Upper lobe of left lung (tissue), 6 donors: ENCODE measurements around the gene DEK. TPM values are rescaled to one million over a fixed set of nuclear protein-coding genes. Genes with fewer than 3 reads are reported as not detected.
"Not testable (repeated sequence)": the region's sequence is repeated elsewhere in the genome, so short reads cannot be mapped to it uniquely, and the experiment has no call there.

Experiments used
- ATAC-seq, 2 donors: fragments of 200-7000 bp; cut with Tn5 transposase; one replicate each; pipeline ENCODE4 v1.9.1; 2022; ENCODE audit warnings: mild to moderate bottlenecking in 2 of 2, moderate library complexity in 2 of 2; ENCODE audit not compliant: low FRiP score in 2 of 2
- DNase-seq, 2 donors: peaks; one replicate each; pipeline ENCODE4 v3.0.0-alpha.2; 2019 to 2020
- H3K27ac ChIP-seq, 4 donors: fragments of 200-600 bp; sonication (generic); one replicate each; pipeline ENCODE4 v1.5.1; 2016 to 2019
- H3K27me3 ChIP-seq, 4 donors: fragments of 200-600 bp; sonication (generic); one replicate each; pipeline ENCODE4 v1.5.1; 2017 to 2019
- H3K36me3 ChIP-seq, 4 donors: fragments of 200-600 bp; sonication (generic); one replicate each; pipeline ENCODE4 v1.5.1; 2016 to 2019
- H3K4me1 ChIP-seq, 4 donors: fragments of 200-600 bp; sonication (generic); one replicate each; pipeline ENCODE4 v1.5.1; 2018 to 2019
- H3K4me3 ChIP-seq, 4 donors: fragments of 200-600 bp; sonication (generic); one replicate each; pipeline ENCODE4 v1.5.1; 2017 to 2019; ENCODE audit warnings: mild to moderate bottlenecking in 2 of 4, moderate library complexity in 1 of 4
- H3K9me3 ChIP-seq, 4 donors: fragments of 200-600 bp; sonication (generic); one replicate each; pipeline ENCODE4 v1.5.1; 2018 to 2019
- CTCF ChIP-seq, 6 experiments: fragments of 450-650 bp in 4 of 6; fragments of 200-600 bp in 2 of 6; sonication (generic) in 2 of 6; IDR thresholded peaks; one replicate each; pipeline ENCODE4 v1.5.1; 2016 to 2019; ENCODE audit warnings: antibody characterized with exemption in 6 of 6
- EP300 ChIP-seq, 4 donors: sonication (generic); formaldehyde crosslinking; IDR thresholded peaks; one replicate each; pipeline ENCODE4 v1.5.1; 2017; ENCODE audit warnings: antibody characterized with exemption in 4 of 4, control low read depth in 2 of 4
- POLR2A ChIP-seq, 4 donors: fragments of 450-650 bp; IDR thresholded peaks; one replicate each; pipeline ENCODE4 v1.5.1; 2016 to 2017; ENCODE audit warnings: antibody characterized with exemption in 4 of 4, mild to moderate bottlenecking in 2 of 4
- POLR2AphosphoS5 ChIP-seq, 2 donors: sonication (generic); formaldehyde crosslinking; IDR thresholded peaks; one replicate each; pipeline ENCODE4 v1.5.1; 2017; ENCODE audit warnings: antibody characterized with exemption in 2 of 2
- WGBS, 2 donors: methylation state at CpG; one replicate each; pipeline ENCODE4 v1.1.5; 2017 to 2018; 5-methylcytosine and 5-hydroxymethylcytosine counted together
- total RNA-seq, 6 donors: library from RNA; depleted of rRNA in 4 of 6; stranded (reverse); fragments of >200 nt in 4 of 6; gene quantifications; one replicate each; pipeline versions ENCODE4 v1.1.0 to v1.2.1, GENCODE V29; 2016 to 2021
- donor health status: DM: no; HTN: no; CAD: no; lungs with moderate emphysema.
- donor health status: DM: no; HTN: yes; CAD: no; lungs with severe emphysema.

DEK gene
- total RNA-seq, 6 donors from 2014 or later = 61.5 to 170 (median 92.4) TPM

GRCh38 chr6:18209539-18210197 lies 54.7 kb downstream of the DEK start:
- H3K27ac ChIP-seq = no peak overlapping the region
- H3K36me3 ChIP-seq = peaks cover 0 to 47% (median 7%) of the 10 kb centered on the region in 4 donors
- no peaks in the 10 kb centered on the region for H3K4me1 ChIP-seq
- H3K27me3 ChIP-seq = no peaks in the 10 kb centered on the region
- ATAC-seq (no peak), DNase-seq (no peak)
- 69 to 81% methylated on average over 11 to 12 of the region's 12 CpGs for WGBS, 2 donors
- TF ChIP-seq POLR2A (IDR thresholded peaks at IDR 0.05) (no peak), CTCF (IDR thresholded peaks at IDR 0.05) (no peak), POLR2AphosphoS5 (IDR thresholded peaks at IDR 0.05) (no peak), EP300 (IDR thresholded peaks at IDR 0.05) (no peak)
- no peak overlapping the region for H3K4me3 ChIP-seq
- H3K9me3 ChIP-seq = no peaks in the 10 kb centered on the region

- not testable (repeated sequence) for H3K4me1 ChIP-seq, H3K27me3 ChIP-seq, DNase-seq, H3K27ac ChIP-seq, H3K4me3 ChIP-seq, ATAC-seq, H3K9me3 ChIP-seq
- H3K36me3 ChIP-seq = peaks cover 0 to 38% (median 9%) of the 10 kb centered on the region in 4 donors
- 95 to 98% methylated on average over 8 to 9 of the region's 9 CpGs for WGBS, 2 donors
These were observed 55.6 kb downstream of the DEK start for GRCh38 chr6:18208778-18209177.

GRCh38 chr6:18207949-18208348 lies 56.4 kb downstream of the DEK start:
- Histone ChIP-seq H3K27me3 (no peaks in the 10 kb centered on the region), H3K9me3 (no peaks in the 10 kb centered on the region), H3K4me3 (no peak overlapping the region), H3K4me1 (no peaks in the 10 kb centered on the region), H3K36me3 (peaks cover 0 to 40% (median 13%) of the 10 kb centered on the region in 4 donors), H3K27ac (no peak overlapping the region)
- ATAC-seq (no peak), DNase-seq (no peak)
- TF ChIP-seq POLR2AphosphoS5 (IDR thresholded peaks at IDR 0.05) (no peak), EP300 (IDR thresholded peaks at IDR 0.05) (no peak), CTCF (IDR thresholded peaks at IDR 0.05) (no peak), POLR2A (IDR thresholded peaks at IDR 0.05) (no peak)
- 63 to 91% methylated on average over 2 of the region's 2 CpGs for WGBS, 2 donors

GRCh38 chr6:18207438-18207837 lies 56.9 kb downstream of the DEK start:
- no peaks in the 10 kb centered on the region for H3K9me3 ChIP-seq
- H3K4me3 ChIP-seq = no peak overlapping the region
- DNase-seq = no peak
- no peak for ATAC-seq
- H3K4me1 ChIP-seq = no peaks in the 10 kb centered on the region
- 74 to 86% methylated on average over 7 to 8 of the region's 8 CpGs for WGBS, 2 donors
- no peaks in the 10 kb centered on the region for H3K27me3 ChIP-seq
- H3K36me3 ChIP-seq = peaks cover 0 to 41% (median 16%) of the 10 kb centered on the region in 4 donors
- no peak overlapping the region for H3K27ac ChIP-seq
- TF ChIP-seq POLR2AphosphoS5 (IDR thresholded peaks at IDR 0.05) (no peak), EP300 (IDR thresholded peaks at IDR 0.05) (no peak), POLR2A (IDR thresholded peaks at IDR 0.05) (no peak), CTCF (IDR thresholded peaks at IDR 0.05) (no peak)

- 80 to 81% methylated on average over 6 of the region's 6 CpGs for WGBS, 2 donors
- no peak overlapping the region for H3K4me3 ChIP-seq
- H3K27ac ChIP-seq = no peak overlapping the region
- H3K9me3 ChIP-seq = no peaks in the 10 kb centered on the region
- H3K27me3 ChIP-seq = no peaks in the 10 kb centered on the region
- DNase-seq = no peak
- peaks cover 0 to 49% (median 18%) of the 10 kb centered on the region in 4 donors for H3K36me3 ChIP-seq
- H3K4me1 ChIP-seq = no peaks in the 10 kb centered on the region
- ATAC-seq = no peak
- TF ChIP-seq POLR2A (IDR thresholded peaks at IDR 0.05) (no peak), EP300 (IDR thresholded peaks at IDR 0.05) (no peak), POLR2AphosphoS5 (IDR thresholded peaks at IDR 0.05) (no peak), CTCF (IDR thresholded peaks at IDR 0.05) (no peak)
These were observed 57.7 kb downstream of the DEK start for GRCh38 chr6:18206591-18206990.
